Muscle layer of colon (tissue), 2 donors: ENCODE results near the gene MOV10.
A peak's percentile ranks its signal among the peaks of the same experiment; 100 is the strongest.
"Not testable (repeated sequence)": the region's sequence is repeated elsewhere in the genome, so short reads cannot be mapped to it uniquely, and the experiment has no call there.

Experiments
- H3K27ac ChIP-seq: one replicate; pipeline ENCODE4 v1.7.0; 2013; ENCODE audit warnings: low read depth, mild to moderate bottlenecking, low read length, moderate library complexity
- H3K27me3 ChIP-seq, 2 donors: one replicate each; pipeline ENCODE4 v1.7.0; 2013; ENCODE audit warnings: low read length in 2 of 2, mild to moderate bottlenecking in 2 of 2; ENCODE audit not compliant: insufficient read depth in 2 of 2, control insufficient read depth in 1 of 2
- H3K36me3 ChIP-seq: one replicate; pipeline ENCODE4 v1.7.0; 2013; ENCODE audit warnings: mild to moderate bottlenecking, low read length; ENCODE audit not compliant: insufficient read depth
- H3K4me1 ChIP-seq: one replicate; pipeline ENCODE4 v1.7.0; 2013; ENCODE audit warnings: mild to moderate bottlenecking, low read length; ENCODE audit not compliant: insufficient read depth
- H3K4me3 ChIP-seq, 2 donors: one replicate each; pipeline ENCODE4 v1.7.0; 2013; ENCODE audit warnings: low read length in 2 of 2, low read depth in 1 of 2, mild to moderate bottlenecking in 1 of 2, moderate library complexity in 1 of 2
- H3K9ac ChIP-seq: one replicate; pipeline ENCODE4 v1.7.0; 2013; ENCODE audit warnings: low read length
- H3K9me3 ChIP-seq: one replicate; pipeline ENCODE4 v1.7.0; 2013; ENCODE audit warnings: mild to moderate bottlenecking, low read length
- donor health status: abdominal sarcoma.
- donor health status: Adenocarcinoma of cecum.

Gene MOV10

GRCh38 chr1:112728306-112728971 lies 54.0 kb downstream of the MOV10 start:
- H3K9me3 ChIP-seq, H3K9ac ChIP-seq, H3K4me1 ChIP-seq, H3K4me3 ChIP-seq, H3K36me3 ChIP-seq, H3K27me3 ChIP-seq, H3K27ac ChIP-seq: not testable (repeated sequence)

DNA sequence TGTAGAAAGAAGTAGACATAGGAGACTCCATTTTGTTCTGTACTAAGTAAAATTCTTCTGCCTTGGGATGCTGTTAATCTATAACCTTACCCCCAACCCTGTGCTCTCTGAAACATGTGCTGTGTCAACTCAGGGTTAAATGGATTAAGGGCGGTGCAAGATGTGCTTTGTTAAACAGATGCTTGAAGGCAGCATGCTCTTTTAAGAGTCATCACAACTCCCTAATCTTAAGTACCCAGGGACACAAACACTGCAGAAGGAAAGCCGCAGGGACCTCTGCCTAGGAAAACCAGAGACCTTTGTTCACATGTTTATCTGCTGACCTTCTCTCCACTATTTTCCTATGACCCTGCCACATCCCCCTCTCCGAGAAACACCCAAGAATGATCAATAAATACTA lies 54.6 kb downstream of the MOV10 start:
- not testable (repeated sequence) for H3K36me3 ChIP-seq, H3K27ac ChIP-seq, H3K27me3 ChIP-seq, H3K9me3 ChIP-seq, H3K9ac ChIP-seq, H3K4me1 ChIP-seq, H3K4me3 ChIP-seq

DNA sequence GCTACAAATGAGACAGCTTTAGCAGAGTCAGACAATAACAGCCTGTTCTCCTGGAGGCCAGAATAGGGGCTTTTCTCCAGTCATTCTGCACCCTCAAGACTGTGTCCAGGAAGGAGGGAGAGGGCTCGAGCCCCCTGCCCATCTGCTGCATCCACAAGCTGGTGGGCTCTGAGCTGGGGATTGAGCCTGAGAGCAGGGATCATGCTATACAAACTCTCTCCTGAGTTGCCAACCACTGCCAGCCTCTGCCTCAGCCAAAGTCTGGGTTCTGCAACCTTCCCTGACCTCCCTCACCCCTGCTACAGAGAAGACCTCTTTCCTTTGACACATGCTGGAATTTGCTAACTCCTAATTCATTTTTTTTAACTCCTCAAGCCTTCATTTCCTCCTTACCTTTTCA lies 55.5 kb downstream of the MOV10 start:
- no peaks in the 10 kb centered on the region for H3K4me1 ChIP-seq
- no peak overlapping the region for H3K27ac ChIP-seq
- no peaks in the 10 kb centered on the region for H3K27me3 ChIP-seq
- H3K9me3 ChIP-seq, result no peaks in the 10 kb centered on the region
- no peaks in the 10 kb centered on the region for H3K36me3 ChIP-seq
- H3K4me3 ChIP-seq, result no peak overlapping the region
- no peak overlapping the region for H3K9ac ChIP-seq

DNA sequence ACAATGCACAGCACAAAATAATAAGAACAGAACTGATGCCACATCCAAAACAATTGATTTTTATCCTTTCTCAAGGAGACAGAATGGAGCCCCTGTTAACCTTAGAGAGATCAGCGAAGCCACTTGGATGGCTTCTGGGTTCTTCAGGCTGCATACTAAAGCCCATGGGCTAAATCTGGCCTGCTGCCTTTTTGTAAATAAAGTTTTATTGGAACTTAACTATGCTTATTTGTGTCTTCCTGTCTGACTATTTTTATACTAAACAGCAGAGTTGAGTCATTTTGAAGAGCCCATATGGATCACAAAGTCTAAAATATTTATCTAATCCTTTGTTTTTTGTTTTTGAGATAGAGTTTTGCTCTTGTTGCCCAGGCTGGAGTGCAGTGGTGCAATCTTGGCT lies 57.0 kb downstream of the MOV10 start:
- Histone ChIP-seq H3K36me3 (no peaks in the 10 kb centered on the region), H3K27ac (no peak overlapping the region), H3K27me3 (no peaks in the 10 kb centered on the region), H3K4me1 (no peaks in the 10 kb centered on the region), H3K9me3 (no peaks in the 10 kb centered on the region), H3K4me3 (no peak overlapping the region), H3K9ac (no peak overlapping the region)

GRCh38 chr1:112735752-112736151 lies 61.3 kb downstream of the MOV10 start:
- no peaks in the 10 kb centered on the region for H3K36me3 ChIP-seq
- H3K9ac ChIP-seq, result no peak overlapping the region
- no peaks in the 10 kb centered on the region for H3K27me3 ChIP-seq
- no peaks in the 10 kb centered on the region for H3K9me3 ChIP-seq
- no peak overlapping the region for H3K27ac ChIP-seq
- H3K4me3 ChIP-seq, result no peak overlapping the region
- H3K4me1 ChIP-seq, result no peaks in the 10 kb centered on the region

DNA sequence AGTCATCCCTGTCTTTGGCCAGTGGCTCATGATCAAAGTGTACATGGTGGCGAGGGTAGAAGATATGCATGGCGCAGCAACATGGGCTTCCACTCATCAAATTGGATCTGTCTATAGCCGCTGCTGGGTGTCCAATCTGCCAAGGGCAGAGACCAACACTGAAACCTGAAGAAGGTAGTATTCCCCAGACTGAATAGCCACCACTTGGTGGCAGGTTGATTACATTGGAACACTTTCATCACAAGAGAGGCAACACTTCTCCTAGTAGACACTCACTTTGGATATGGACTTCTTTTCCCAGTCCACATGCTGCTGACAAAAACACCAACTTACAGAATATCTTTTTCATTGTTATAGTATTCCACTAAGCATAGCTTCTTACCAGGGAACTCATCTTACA lies 63.1 kb downstream of the MOV10 start:
- Histone ChIP-seq H3K36me3 (no peaks in the 10 kb centered on the region), H3K4me3 (no peak overlapping the region), H3K27ac (no peak overlapping the region), H3K4me1 (no peaks in the 10 kb centered on the region), H3K9me3 (no peaks in the 10 kb centered on the region), H3K27me3 (peaks cover 0 to 9% of the 10 kb centered on the region in 2 donors), H3K9ac (no peak overlapping the region)

GRCh38 chr1:112743174-112744008 lies 68.9 kb downstream of the MOV10 start:
- Histone ChIP-seq H3K27ac (no peak overlapping the region), H3K9ac (no peak overlapping the region), H3K36me3 (no peaks in the 10 kb centered on the region), H3K9me3 (no peaks in the 10 kb centered on the region), H3K4me1 (no peaks in the 10 kb centered on the region), H3K4me3 (peak overlapping the region in 1 of 2 donors; percentile 20), H3K27me3 (peaks cover 12 to 23% of the 10 kb centered on the region in 2 donors)

DNA sequence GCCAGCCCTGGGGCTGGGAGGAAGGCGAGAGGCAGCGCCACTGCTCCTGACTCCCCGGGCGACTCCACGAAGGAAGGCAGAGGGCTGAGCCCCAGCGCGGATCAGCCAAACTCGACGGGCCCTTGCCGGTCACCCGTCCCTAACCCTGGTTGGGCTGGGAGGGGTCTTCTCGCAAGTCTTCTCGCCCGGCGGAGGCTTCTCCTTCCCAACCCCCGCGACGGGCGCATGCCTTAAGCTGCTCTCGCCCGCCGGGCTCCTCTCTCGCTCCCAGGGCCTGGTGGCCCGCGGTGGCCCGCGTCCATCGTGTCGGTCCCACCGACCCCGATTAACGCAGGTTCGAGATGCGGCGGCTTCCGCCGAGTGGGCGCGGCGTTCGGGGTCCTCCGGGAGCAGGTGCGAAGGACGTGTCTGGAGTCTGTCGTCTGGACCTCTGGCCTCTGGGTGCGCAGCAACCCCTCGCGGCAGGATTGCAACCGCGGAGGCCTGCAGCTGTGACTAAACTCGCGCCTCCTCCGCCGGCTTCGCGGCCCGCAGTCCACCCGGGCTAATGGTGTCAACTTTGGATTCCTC lies 69.6 kb downstream of the MOV10 start:
- H3K9me3 ChIP-seq, result no peaks in the 10 kb centered on the region
- no peak overlapping the region for H3K27ac ChIP-seq
- H3K36me3 ChIP-seq, result no peaks in the 10 kb centered on the region
- peak overlapping the region in 1 of 2 donors; percentile 20 for H3K4me3 ChIP-seq
- peaks cover 12 to 23% of the 10 kb centered on the region in 2 donors for H3K27me3 ChIP-seq
- no peak overlapping the region for H3K9ac ChIP-seq
- H3K4me1 ChIP-seq, result no peaks in the 10 kb centered on the region

DNA sequence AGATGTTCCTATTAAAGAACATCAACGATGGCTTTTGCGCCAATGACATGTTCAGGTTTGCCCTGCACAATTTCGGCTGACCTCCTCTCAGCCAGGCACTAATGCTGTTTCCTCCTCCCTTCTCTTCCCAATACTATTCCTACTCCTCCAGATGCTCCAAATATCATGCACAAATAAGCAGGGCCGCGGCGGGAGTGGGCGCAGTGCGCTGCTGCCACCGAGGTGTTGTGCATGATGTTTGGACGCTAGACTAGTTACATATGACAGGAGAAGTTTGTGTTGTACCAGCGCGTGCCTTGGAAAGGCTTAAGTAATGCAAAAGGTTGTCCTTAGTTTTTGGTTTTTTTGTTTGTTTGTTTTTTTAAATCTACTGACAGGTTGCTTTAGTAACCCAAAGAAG lies 73.9 kb downstream of the MOV10 start:
- no peak overlapping the region for H3K9ac ChIP-seq
- peaks cover 10 to 12% of the 10 kb centered on the region in 2 donors for H3K27me3 ChIP-seq
- H3K9me3 ChIP-seq, result no peaks in the 10 kb centered on the region
- no peak overlapping the region for H3K27ac ChIP-seq
- no peaks in the 10 kb centered on the region for H3K4me1 ChIP-seq
- no peaks in the 10 kb centered on the region for H3K36me3 ChIP-seq
- H3K4me3 ChIP-seq, result no peak overlapping the region
